ENCODE results near the gene MAP7D2.

DNA sequence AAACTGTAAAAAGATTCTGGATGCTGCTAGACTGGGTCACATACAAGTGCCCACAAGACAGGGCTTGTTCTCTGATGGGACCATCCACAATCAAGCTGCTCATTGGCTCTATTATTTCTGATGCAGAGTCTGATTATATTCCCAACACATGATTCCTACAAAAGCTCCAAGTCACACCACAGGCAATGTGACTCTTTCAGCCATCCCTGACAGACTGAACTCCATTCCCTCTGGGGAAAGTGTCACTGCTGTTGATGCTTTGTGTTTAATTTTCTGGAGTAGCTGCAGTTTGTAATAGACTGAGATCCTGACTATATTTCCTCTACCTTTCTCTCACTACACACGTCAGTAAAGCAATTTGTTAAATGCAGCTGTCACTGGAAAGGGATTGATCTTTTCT, 70.5 kb downstream of the MAP7D2 start:
- TF ChIP-seq, protein P1, sequence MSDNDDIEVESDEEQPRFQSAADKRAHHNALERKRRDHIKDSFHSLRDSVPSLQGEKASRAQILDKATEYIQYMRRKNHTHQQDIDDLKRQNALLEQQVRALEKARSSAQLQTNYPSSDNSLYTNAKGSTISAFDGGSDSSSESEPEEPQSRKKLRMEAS (IDR thresholded peaks at IDR 0.05): no peak
- TF ChIP-seq RAD21 (IDR thresholded peaks at IDR 0.05; ENCODE audit: low read depth) (no peak), ELF1 (IDR thresholded peaks at IDR 0.05; ENCODE audit: borderline replicate concordance, low read depth) (no peak), POLR2AphosphoS5 (IDR thresholded peaks at IDR 0.05; ENCODE audit: low read depth, low read length) (no peak), EZH2 (IDR thresholded peaks at IDR 0.05) (no peak), SIN3A (IDR thresholded peaks at IDR 0.05; ENCODE audit: low read depth) (no peak), JUND (IDR thresholded peaks at IDR 0.05) (no peak)
- TF ChIP-seq, protein P2, sequence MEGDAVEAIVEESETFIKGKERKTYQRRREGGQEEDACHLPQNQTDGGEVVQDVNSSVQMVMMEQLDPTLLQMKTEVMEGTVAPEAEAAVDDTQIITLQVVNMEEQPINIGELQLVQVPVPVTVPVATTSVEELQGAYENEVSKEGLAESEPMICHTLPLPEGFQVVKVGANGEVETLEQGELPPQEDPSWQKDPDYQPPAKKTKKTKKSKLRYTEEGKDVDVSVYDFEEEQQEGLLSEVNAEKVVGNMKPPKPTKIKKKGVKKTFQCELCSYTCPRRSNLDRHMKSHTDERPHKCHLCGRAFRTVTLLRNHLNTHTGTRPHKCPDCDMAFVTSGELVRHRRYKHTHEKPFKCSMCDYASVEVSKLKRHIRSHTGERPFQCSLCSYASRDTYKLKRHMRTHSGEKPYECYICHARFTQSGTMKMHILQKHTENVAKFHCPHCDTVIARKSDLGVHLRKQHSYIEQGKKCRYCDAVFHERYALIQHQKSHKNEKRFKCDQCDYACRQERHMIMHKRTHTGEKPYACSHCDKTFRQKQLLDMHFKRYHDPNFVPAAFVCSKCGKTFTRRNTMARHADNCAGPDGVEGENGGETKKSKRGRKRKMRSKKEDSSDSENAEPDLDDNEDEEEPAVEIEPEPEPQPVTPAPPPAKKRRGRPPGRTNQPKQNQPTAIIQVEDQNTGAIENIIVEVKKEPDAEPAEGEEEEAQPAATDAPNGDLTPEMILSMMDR (IDR thresholded peaks at IDR 0.05 in 2 of 3, conservative IDR thresholded peaks at IDR 0.05 in 1 of 3; ENCODE audit: borderline replicate concordance in 1 of 3, insufficient read depth in 1 of 3, low read depth in 2 of 3, low read length in 2 of 3): no peak
- TF ChIP-seq, protein P3, sequence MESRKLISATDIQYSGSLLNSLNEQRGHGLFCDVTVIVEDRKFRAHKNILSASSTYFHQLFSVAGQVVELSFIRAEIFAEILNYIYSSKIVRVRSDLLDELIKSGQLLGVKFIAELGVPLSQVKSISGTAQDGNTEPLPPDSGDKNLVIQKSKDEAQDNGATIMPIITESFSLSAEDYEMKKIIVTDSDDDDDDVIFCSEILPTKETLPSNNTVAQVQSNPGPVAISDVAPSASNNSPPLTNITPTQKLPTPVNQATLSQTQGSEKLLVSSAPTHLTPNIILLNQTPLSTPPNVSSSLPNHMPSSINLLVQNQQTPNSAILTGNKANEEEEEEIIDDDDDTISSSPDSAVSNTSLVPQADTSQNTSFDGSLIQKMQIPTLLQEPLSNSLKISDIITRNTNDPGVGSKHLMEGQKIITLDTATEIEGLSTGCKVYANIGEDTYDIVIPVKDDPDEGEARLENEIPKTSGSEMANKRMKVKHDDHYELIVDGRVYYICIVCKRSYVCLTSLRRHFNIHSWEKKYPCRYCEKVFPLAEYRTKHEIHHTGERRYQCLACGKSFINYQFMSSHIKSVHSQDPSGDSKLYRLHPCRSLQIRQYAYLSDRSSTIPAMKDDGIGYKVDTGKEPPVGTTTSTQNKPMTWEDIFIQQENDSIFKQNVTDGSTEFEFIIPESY (IDR thresholded peaks at IDR 0.05; ENCODE audit: extremely low read depth, insufficient replicate concordance, low read length): no peak

Measured in HCT116 (cell line).